Activated T-helper 9 cell treated with anti-CD3 and anti-CD28 coated beads, Interleukin-2, amount 50 U/mL, for 16 hours (primary cell): Measurements from ENCODE around the gene EEF1AKMT4.
"Not testable (repeated sequence)": the region's sequence is repeated elsewhere in the genome, so short reads cannot be mapped to it uniquely, and the experiment has no call there.

Experiments
- DNase-seq: peaks from one replicate; pipeline ENCODE4 v3.0.0-alpha.2; 2020; ENCODE audit warnings: low read depth

EEF1AKMT4 gene

DNA sequence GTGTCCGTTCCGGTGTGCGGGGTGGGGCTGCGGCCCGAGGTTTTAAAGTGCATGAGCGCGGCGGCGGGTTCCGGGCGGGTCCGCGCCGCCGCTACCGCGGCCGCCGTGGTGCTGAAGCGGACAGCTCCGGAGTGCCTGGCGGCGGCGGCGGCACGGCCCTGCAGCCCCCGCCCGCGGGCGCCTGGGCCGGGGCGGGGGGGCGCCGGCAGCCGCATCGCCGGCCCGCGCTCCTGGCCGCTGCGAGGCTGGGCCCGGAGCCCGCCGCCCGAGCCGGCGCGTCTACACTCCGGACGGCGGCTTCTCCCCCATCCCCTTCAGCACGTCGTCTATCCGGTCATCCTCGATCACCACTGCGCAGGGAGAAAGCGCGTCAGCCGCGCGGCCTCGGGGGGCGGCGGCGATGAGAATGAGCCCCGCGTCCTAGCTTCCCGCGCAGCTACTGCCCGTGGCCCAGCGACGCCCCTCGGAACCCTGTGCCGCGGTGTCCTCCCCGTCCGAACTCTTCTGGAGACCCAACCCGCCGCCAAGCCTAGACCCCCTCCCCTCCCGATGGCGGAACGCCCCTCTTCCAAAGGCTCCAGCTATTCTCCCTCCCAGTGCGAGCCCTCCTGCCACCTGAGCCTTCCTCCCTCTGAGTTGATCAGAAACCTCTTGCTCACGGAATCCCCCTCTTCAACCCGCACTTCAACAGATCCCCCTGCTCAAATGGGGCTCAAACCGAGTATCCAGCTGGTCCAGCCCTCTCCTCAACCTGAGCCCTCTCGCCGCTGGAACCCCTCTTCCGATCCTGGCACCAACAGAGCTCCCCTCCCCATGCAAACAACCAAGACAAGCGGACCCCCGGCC is 10.6 kb downstream of the EEF1AKMT4 start:
- DNase-seq, result no peak

DNA sequence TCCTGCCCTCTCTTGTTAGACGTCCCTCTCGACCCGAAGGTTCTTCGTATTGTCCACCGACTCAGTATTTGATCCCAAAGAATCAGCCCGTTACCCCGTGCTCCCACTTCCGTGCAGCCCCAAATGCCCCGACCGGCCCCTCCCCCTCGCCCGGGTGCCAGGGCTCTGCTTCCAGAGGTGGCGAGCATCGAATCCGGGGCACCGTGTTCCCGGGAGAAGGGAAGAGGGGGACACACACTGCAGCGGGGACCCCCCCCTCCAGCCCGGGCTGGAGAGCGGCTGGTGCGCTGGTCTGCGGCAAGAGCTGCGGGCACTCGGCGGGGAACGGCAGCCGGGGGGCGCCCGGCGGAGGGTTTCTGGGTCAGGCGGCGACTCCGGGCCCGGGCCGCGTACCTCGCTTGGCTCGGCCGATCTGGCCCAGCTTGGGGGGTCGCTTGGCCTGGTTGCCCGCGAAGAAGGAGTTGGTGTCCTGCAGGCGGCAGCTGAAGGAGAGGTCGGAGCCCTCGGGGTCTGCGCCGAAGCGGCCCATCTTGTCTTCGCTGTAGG is 11.3 kb downstream of the EEF1AKMT4 start:
- no peak for DNase-seq

DNA sequence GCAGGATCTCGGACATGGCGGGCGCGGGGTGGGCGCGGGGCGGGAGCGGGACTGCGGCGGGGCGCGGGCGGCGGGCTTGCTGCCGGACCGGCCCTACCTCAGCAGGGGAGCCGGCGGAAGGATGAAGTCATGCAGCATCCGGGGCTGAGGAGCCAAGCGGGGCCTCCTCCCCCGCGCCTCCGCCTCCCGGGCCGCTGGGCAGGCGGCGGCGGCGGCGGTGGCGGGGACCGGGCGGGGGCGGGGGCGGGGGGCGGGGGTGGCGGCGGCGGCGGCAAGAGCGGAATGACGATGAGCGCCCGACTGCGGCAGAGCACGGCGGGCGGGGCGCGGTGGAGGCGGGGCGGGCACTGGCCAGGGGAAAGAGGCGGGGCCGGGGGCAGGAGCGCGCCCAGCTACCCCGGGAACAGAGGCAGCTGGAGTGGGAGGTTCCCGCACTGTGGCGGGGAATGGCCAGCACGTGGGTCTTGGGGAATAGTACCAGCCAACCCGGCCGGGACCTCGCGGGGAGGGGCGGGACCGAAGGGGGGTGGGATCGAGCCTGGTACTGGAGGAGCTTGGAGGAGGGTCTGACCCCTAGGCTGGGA is 11.9 kb downstream of the EEF1AKMT4 start, which contains the start of gene CAMK2N2:
CAMK2N2 (minus strand) TSS at position 284 of the 584 bp plus-strand sequence; CDS start at position 16, 268 bp downstream.
- DNase-seq, result peak; percentile 54

DNA sequence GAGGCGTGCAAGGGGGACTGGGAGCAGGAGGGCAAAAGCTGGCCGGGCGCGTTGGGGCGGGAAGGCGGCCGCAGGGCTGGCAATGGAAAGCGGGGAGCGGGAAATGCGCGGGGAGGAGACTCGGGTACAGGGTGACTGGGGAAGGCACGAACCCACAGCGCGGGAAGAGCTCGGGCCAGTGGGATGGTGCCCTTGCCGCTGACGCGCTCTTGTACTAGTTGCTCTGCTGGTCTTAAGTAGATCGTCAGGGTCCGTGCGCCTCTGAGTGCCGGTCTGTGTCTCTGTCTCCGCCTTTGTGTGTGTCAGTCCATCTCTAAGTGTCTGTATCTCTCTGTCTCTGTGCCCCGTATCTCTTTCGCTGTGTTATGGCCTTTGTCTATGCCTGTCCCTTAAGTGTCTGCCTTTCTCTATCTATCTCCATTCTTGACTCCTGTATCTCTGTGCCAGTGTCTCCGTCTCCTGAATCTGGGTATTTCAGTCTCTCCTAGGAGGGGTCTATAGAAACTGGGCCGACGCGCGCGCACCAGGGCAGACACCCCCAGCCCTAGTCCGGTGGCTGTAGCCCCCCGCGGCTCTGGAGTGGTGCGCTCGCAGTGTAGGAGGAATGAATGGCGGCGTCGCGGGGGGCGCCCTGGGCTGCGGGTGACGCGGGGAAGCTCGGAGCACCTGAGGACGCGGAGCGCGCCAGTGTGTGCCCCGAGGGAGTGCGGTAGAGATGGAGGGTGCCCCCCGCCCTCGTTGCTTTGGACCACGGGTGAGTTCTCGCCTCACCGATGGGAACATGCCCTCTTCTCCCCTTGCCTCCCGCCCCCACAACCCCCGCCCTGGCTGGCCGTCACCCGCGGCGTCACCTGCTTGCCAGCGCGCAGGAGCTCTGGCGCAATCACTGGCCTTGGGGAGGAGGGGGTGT is 12.6 kb downstream of the EEF1AKMT4 start:
- DNase-seq, result no peak

DNA sequence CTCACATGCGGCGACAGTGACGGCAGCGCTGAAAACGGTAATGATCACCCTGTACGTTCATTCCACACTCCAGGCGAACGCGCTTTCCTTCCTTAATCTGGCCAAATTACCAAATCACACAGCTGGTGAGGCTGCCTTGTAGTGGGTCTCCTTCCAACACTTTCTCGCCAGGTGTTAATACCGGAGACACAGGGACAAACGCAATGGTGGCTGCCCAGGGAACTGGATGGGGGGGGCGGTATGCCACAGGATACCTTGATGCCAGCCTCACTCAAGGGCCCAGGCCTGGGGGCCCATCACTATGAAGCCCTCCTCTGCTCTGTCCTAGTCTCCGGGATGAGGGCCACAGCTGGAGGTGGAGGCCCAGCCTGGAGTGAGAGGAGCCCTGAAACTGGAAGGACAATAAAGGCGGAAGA is 13.3 kb downstream of the EEF1AKMT4 start:
- no peak for DNase-seq

DNA sequence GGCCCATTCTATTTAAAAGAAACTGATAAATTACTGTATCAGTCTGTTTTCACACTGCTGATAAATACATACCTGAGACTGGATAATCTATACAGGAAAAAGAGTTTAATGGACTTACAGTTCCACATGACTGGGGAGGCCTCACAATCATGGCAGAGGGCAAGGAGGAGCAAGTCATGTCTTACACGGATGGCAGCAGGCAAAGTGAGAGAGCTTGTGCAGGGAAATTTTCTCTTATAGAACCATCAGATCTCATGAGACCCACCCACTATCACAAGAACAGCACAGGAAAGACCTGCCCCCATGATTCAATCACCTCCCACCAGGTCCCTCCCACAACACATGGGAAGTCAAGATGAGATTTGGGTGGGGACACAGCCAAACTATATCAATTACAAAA is 17.8 kb downstream of the EEF1AKMT4 start:
- DNase-seq, result not testable (repeated sequence)

DNA sequence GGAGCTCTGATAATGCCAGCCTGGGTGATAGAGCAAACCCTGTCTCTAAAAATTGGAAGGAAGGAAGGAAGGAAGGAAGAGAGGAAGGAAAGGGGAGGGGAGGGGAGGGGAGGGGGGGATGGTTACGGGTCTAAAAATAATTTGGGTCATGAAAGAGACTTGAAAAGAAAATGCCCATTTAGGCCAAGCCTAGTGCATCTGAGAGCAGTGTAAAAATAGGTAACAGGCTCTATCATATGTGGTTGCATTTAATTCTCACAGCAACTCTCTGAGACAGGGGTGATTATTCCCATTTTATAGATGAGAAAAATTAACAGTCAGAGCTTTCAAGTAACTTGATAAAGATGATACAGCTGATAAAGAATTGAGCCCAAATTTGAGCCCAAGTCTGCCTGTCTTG is 22.8 kb downstream of the EEF1AKMT4 start:
- no peak for DNase-seq

DNA sequence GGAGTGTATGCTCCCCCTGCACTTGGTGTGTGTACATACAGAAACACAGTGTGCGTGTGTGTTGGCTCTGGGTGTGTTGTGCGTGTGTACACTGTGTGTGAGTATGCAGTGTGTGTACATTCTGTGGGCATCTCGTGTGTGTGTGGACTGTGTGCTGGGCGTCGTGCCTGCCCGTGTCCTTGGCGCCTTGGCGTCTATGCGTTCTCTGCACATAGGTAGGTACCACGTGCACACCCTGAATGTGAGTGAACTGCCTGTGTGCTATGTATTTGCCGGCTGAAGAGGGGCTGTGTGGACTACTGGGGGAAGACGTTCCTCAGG is 25.9 kb downstream of the EEF1AKMT4 start:
- DNase-seq, result no peak

DNA sequence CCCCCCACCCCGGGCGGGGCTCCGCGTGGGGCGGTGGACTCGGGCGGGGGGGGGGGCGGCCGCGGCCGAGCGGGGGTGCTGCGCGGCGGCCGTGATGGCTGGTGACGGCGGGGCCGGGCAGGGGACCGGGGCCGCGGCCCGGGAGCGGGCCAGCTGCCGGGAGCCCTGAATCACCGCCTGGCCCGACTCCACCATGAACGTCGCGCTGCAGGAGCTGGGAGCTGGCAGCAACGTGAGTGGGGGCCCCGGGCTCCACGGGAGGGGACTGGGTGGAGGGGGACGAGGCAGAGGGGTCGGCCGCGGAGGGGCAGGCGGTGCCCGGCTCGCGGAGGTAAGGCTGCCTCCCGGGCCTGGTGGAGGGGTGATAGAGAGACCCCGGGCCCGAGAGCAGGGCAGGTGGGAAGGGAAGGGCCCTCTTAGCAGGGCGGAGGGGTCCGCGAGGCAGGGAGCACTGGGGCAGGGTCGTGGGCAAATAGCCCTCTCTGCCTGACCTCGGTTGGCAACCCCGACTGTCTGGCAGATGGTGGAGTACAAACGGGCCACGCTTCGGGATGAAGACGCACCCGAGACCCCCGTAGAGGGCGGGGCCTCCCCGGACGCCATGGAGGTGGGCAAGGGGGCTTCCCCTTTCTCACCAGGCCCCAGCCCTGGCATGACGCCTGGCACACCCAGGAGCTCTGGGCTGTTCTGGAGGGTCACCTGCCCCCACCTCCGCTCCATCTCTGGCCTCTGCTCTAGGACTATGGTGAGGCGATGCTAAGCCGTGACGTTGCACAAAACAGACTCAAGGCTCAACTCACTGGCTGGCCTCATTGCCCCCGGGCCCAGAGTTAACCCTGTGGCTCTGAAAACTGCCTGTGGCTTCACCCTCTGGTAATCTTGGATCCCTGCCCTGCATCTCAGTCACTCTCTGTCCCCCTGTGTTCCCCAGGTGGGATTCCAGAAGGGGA is 26.8 kb downstream of the EEF1AKMT4 start, which contains the start of gene ECE2:
ECE2 (plus strand) TSS at position 62 of the 950 bp plus-strand sequence; CDS start at position 194, 132 bp downstream.
- DNase-seq, result no peak

DNA sequence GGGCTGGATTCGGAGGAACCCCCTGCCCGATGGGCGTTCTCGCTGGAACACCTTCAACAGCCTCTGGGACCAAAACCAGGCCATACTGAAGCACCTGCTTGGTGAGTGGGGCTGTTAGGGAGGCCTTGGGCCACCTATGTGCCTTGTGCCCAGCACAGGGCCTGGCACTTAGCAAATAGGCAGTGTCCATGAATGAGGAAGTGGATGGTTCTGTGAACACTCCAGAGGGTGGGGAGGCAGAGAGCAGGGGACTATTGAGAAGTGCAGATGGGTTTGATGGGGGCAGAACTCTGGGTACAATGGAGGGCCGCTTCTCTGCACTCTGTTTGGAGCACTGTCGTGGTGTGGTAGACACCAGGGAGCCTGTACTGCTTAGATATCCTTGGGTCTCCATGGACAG is 27.9 kb downstream of the EEF1AKMT4 start:
- no peak for DNase-seq

DNA sequence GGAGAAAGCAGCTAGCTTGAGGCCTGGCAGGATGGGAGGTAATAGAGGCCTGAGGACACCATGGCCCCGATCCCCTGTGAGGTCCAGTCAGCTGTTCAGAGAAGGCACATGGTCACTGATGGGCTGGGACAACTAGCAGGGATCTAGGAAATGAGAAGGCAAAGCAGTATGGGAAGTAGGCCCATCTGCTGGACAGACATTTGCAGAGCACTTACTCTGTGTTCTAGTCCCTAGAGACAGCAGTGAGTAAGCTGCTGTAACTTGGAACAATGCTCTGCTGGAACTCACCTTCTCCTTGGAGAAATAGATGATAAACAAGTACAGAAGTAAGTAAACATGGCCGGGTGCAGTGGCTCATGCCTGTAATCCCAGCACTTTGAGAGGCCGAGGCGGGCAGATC is 33.5 kb downstream of the EEF1AKMT4 start:
- DNase-seq, result no peak

DNA sequence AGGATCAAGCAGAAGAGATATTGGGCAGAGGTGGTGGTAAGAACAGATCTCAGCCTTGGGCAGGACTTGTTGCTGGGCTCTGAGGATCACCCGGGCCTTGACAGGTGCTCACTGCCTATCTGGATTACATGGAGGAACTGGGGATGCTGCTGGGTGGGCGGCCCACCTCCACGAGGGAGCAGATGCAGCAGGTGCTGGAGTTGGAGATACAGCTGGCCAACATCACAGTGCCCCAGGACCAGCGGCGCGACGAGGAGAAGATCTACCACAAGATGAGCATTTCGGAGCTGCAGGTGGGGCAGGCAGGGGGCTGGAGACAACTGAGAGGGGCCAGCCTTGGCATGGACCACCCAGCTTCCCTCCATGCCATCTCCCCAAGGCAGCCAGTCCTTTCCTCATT is 34.2 kb downstream of the EEF1AKMT4 start:
- DNase-seq, result no peak

DNA sequence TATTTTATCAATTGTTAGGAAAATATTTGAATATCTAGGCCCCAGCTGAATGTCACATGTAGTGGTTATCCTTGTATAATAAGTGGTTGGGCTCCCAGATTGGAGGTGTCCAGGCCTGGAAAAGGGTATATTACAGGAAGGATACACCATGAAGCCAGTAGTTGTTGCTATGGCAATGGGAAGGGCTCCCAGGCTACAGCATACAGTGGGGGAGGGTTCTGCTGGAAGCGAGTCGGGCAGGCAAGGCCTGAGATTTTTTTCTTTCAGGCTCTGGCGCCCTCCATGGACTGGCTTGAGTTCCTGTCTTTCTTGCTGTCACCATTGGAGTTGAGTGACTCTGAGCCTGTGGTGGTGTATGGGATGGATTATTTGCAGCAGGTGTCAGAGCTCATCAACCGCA is 35.2 kb downstream of the EEF1AKMT4 start:
- no peak for DNase-seq

DNA sequence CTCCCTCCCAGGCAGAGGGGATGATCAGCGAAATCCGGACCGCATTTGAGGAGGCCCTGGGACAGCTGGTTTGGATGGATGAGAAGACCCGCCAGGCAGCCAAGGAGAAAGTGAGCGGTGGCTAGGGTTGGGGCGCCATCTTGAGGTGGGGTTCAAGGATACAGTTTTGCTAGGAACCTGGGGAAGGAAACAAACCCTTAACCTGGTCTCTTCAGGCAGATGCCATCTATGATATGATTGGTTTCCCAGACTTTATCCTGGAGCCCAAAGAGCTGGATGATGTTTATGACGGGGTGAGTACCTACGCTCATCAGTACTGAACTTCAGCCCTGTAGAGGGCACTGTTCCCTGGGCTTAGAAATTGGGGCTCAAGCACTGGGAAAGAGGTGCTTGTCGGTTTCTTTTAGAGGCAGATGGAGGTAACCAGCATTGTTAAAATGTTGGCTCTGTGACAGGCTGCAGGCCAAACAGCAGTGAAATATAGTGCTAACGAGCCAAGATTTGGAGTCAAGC is 40.0 kb downstream of the EEF1AKMT4 start:
- peak; percentile 54 for DNase-seq

DNA sequence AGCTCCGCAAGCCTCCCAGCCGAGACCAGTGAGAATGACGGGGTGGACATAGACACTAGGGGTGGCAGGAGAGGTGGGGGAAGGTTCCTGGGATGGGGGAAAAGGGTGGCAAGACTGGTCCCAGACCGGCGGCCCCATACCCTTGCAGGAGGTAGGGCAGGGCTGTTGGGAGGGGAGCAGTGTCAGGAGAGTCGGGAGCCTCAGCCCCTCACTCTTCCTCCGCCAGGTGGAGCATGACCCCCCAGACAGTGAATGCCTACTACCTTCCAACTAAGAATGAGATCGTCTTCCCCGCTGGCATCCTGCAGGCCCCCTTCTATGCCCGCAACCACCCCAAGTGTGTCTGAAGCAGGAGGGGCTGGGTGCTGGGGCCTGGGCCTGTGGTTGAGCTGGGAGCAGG is 40.9 kb downstream of the EEF1AKMT4 start:
- DNase-seq, result no peak

DNA sequence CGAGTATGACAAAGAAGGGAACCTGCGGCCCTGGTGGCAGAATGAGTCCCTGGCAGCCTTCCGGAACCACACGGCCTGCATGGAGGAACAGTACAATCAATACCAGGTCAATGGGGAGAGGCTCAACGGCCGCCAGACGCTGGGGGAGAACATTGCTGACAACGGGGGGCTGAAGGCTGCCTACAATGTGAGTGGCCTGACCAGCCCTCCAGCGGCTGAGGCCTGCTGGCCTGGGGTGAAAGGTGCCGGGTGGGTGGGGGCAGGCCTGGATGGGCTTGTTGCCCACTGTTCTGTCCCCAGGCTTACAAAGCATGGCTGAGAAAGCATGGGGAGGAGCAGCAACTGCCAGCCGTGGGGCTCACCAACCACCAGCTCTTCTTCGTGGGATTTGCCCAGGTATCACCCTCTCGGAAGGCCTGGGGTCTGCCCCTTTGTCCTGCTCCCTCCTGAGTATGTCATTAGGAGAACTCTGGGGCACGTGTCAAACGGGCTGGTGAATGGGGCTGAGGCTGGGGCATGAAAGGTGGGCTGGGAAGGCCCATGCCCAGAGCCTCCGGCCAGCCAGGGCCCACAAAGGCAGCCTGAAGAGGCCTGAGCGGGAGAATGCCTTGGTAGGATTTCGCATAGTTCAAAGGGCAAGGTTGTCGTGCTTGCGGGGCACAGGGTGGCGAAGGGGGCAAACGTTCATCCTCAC is 41.7 kb downstream of the EEF1AKMT4 start:
- no peak for DNase-seq

DNA sequence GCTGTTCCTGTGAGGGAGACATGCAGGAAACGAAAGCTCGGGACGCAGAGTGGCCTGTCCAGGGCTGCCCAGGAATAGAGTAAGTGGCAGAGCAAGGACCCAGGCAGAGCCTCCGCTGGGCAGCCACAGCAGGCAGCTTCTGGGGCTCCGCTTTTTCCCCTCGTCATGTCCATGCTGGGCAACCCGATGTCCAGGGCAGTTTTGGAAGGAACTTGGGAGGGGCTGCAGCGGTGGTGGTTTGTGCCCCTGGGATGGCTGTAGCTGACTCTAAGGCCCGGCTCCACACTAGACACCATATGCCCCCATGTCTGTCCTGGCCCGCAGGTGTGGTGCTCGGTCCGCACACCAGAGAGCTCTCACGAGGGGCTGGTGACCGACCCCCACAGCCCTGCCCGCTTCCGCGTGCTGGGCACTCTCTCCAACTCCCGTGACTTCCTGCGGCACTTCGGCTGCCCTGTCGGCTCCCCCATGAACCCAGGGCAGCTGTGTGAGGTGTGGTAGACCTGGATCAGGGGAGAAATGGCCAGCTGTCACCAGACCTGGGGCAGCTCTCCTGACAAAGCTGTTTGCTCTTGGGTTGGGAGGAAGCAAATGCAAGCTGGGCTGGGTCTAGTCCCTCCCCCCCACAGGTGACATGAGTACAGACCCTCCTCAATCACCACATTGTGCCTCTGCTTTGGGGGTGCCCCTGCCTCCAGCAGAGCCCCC is 42.4 kb downstream of the EEF1AKMT4 start:
- DNase-seq, result no peak

DNA sequence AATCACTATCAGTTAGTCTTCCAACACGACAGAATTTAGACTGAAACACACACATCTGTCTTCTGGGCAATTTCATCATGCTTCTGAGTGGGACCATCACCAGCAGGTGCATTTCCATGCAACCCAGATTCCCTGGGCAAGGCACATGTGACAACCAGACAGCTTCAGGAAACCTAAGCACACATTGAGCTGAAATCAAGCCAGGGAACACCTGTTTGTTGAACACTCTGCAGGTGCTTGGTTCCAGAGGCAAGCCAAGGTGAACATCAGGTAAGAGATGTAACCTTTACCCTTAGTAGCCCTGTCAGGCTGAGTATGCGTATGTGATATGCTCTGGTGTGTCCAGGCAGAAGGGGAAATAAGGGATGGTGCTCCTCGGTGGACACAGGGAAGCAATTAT is 46.3 kb downstream of the EEF1AKMT4 start:
- no peak for DNase-seq

DNA sequence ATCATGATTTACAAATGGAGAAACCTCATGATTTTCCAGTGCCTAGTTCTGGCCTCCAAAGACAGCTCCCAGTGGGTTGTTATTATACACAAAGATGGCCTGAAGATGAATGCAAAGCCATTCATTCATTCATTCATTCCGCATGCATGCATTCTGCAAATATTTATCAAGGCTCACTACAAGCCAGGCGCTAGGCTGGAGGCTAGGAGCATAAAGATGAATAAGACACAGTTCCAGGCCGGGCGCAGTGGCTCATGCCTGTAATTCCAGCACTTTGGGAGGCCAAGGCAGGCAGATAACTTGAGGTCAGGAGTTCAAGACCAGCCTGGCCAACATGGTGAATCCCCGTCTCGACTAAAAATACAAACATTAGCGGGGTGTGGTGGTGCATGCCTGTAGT is 47.1 kb downstream of the EEF1AKMT4 start:
- no peak for DNase-seq
